Measurements from ENCODE around the gene RNF207.

RNF207 gene

GRCh38 chr1:6269720-6270400, 63.9 kb downstream of the RNF207 start:
- no peak for DNase-seq (ENCODE audit: low read depth)

GRCh38 chr1:6270401-6270800, 64.5 kb downstream of the RNF207 start:
- no peak for DNase-seq (ENCODE audit: low read depth)
